RPMI7951 (cell line): ENCODE results near the gene ETV6. TPM values are rescaled to one million over a fixed set of nuclear protein-coding genes. Genes with fewer than 3 reads are reported as not detected.
"Not testable (repeated sequence)": the region's sequence is repeated elsewhere in the genome, so short reads cannot be mapped to it uniquely, and the experiment has no call there.

ENCODE experiments used
- DNase-seq: peaks from one replicate; pipeline ENCODE4 v3.0.0-alpha.2; 2012; ENCODE audit warnings: low read depth
- total RNA-seq: library from RNA; depleted of rRNA; stranded (reverse); fragments of >200 nt; shearing (Covaris generic); gene quantifications from 2 replicates; pipeline ENCODE4 v1.2.3, GENCODE V29; 2014

ETV6 gene
- total RNA-seq, 1 experiment from 2014 or later: 7.9 TPM

GRCh38 chr12:11884706-11885105, 235.2 kb downstream of the ETV6 start:
- DNase-seq: peak; percentile 55

GRCh38 chr12:11885261-11886038, 236.0 kb downstream of the ETV6 start:
- peak; percentile 90 for DNase-seq

- DNase-seq: no peak
These were observed 236.9 kb downstream of the ETV6 start for GRCh38 chr12:11886339-11886738.

- peak; percentile 35 for DNase-seq
These were observed 238.6 kb downstream of the ETV6 start for GRCh38 chr12:11888029-11888428.

GRCh38 chr12:11891346-11891745, 241.9 kb downstream of the ETV6 start:
- DNase-seq: no peak

- DNase-seq: no peak
These were observed 242.4 kb downstream of the ETV6 start for GRCh38 chr12:11891754-11892386.

- no peak for DNase-seq
These were observed 244.5 kb downstream of the ETV6 start for GRCh38 chr12:11893998-11894397.

GRCh38 chr12:11894890-11895289, 245.4 kb downstream of the ETV6 start:
- no peak for DNase-seq

- no peak for DNase-seq
These were observed 246.1 kb downstream of the ETV6 start for GRCh38 chr12:11895421-11896078.

- DNase-seq: no peak
These were observed 247.0 kb downstream of the ETV6 start for GRCh38 chr12:11896417-11896929.

- no peak for DNase-seq
These were observed 248.4 kb downstream of the ETV6 start for GRCh38 chr12:11897923-11898322.

- no peak for DNase-seq
These were observed 252.4 kb downstream of the ETV6 start for GRCh38 chr12:11901701-11902524.

- DNase-seq: no peak
These were observed 253.0 kb downstream of the ETV6 start for GRCh38 chr12:11902525-11902875.

GRCh38 chr12:11904124-11904523, 254.7 kb downstream of the ETV6 start:
- no peak for DNase-seq

- DNase-seq: no peak
These were observed 256.1 kb downstream of the ETV6 start for GRCh38 chr12:11905534-11905933.

- no peak for DNase-seq
These were observed 256.9 kb downstream of the ETV6 start for GRCh38 chr12:11906286-11906935.

- no peak for DNase-seq
These were observed 258.2 kb downstream of the ETV6 start for GRCh38 chr12:11907625-11908024.

- not testable (repeated sequence) for DNase-seq
These were observed 259.9 kb downstream of the ETV6 start for GRCh38 chr12:11909406-11909805.

GRCh38 chr12:11916113-11916512, 266.6 kb downstream of the ETV6 start:
- no peak for DNase-seq

- DNase-seq: no peak
These were observed 267.3 kb downstream of the ETV6 start for GRCh38 chr12:11916771-11917170.

GRCh38 chr12:11917501-11917900, 268.0 kb downstream of the ETV6 start:
- DNase-seq: no peak
